ENCODE measurements around the gene FAM124B. TPM values are rescaled to one million over a fixed set of nuclear protein-coding genes. Genes with fewer than 3 reads are reported as not detected.

The FAM124B gene
- total RNA-seq, 1 experiment from 2014 or later, result not detected

DNA sequence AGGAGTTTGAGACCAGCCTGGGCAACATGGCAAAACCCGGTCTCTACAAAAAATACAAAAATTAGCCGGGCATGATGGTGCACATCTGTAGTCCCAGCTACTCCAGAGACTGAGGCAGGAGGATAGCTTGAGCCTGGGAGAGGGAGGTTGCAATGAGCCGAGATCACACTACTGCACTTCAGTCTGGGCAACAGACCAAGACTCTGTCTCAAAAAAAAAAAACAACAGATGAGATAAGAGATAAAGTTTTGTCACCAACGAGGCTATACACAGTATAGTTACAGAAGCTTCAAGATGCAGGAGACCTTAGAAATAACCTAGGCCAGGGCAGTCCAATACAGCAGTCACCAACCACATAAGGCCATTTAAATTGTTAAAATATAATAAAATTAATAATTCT lies 9.4 kb downstream of the FAM124B start:
- no peaks in the 10 kb centered on the region for H3K4me1 ChIP-seq (ENCODE audit: insufficient read depth, low read length)
- no peak overlapping the region for H3K9ac ChIP-seq (ENCODE audit: low read length)
- no peaks in the 10 kb centered on the region for H3K36me3 ChIP-seq (ENCODE audit: low read depth, low read length)
- no peak overlapping the region for H3K4me2 ChIP-seq (ENCODE audit: low read length)
- no peak overlapping the region for H2AFZ ChIP-seq (ENCODE audit: low read length)
- H4K20me1 ChIP-seq (ENCODE audit: low read length), result no peaks in the 10 kb centered on the region
- no peaks in the 10 kb centered on the region for H3K9me2 ChIP-seq (replicated peaks; ENCODE audit: low read length)
- no peak overlapping the region for H3K27ac ChIP-seq (ENCODE audit: low read length)
- TF ChIP-seq, protein P1, sequence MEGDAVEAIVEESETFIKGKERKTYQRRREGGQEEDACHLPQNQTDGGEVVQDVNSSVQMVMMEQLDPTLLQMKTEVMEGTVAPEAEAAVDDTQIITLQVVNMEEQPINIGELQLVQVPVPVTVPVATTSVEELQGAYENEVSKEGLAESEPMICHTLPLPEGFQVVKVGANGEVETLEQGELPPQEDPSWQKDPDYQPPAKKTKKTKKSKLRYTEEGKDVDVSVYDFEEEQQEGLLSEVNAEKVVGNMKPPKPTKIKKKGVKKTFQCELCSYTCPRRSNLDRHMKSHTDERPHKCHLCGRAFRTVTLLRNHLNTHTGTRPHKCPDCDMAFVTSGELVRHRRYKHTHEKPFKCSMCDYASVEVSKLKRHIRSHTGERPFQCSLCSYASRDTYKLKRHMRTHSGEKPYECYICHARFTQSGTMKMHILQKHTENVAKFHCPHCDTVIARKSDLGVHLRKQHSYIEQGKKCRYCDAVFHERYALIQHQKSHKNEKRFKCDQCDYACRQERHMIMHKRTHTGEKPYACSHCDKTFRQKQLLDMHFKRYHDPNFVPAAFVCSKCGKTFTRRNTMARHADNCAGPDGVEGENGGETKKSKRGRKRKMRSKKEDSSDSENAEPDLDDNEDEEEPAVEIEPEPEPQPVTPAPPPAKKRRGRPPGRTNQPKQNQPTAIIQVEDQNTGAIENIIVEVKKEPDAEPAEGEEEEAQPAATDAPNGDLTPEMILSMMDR (conservative IDR thresholded peaks at IDR 0.05; ENCODE audit: low read depth, low read length), result no peak
- TF ChIP-seq EZH2 (IDR thresholded peaks at IDR 0.05; ENCODE audit: low read length, unreplicated experiment), result no peak
- TF ChIP-seq EZH2phosphoT487 (IDR thresholded peaks at IDR 0.05; ENCODE audit: borderline replicate concordance, low read length), result no peak
- intact Hi-C loops (cut with micrococcal nuclease), result no loop called here
- no peak overlapping the region for H3K4me3 ChIP-seq (ENCODE audit: low read length)
- no peaks in the 10 kb centered on the region for H3K79me2 ChIP-seq (ENCODE audit: low read length)
- BruUV-seq (replicated peaks), result no TSS peak
- no peaks in the 10 kb centered on the region for H3K9me3 ChIP-seq (ENCODE audit: low read length)
- ChIA-PET POLR2A (ENCODE audit: unreplicated experiment) (no interaction called here), CTCF (interaction anchor here (0.5 kb wide), 1 partner anchor 595 kb away, joined by 4 read pairs; no protein-coding TSS in a partner anchor)
- DNase-seq (no peak), ATAC-seq (no peak)
- no peaks in the 10 kb centered on the region for H3F3A ChIP-seq (ENCODE audit: low read length, unreplicated experiment)
- no peaks in the 10 kb centered on the region for H3K27me3 ChIP-seq (ENCODE audit: low read length)

GRCh38 chr2:224389317-224389716 lies 12.6 kb downstream of the FAM124B start:
- Histone ChIP-seq H3K27me3 (ENCODE audit: low read length) (no peaks in the 10 kb centered on the region), H3F3A (ENCODE audit: low read length, unreplicated experiment) (no peaks in the 10 kb centered on the region), H4K20me1 (ENCODE audit: low read length) (no peaks in the 10 kb centered on the region), H3K9me3 (ENCODE audit: low read length) (no peaks in the 10 kb centered on the region), H3K27ac (ENCODE audit: low read length) (no peak overlapping the region), H2AFZ (ENCODE audit: low read length) (no peak overlapping the region), H3K4me3 (ENCODE audit: low read length) (no peak overlapping the region), H3K79me2 (ENCODE audit: low read length) (no peaks in the 10 kb centered on the region), H3K9ac (ENCODE audit: low read length) (no peak overlapping the region), H3K4me1 (ENCODE audit: insufficient read depth, low read length) (no peaks in the 10 kb centered on the region), H3K4me2 (ENCODE audit: low read length) (no peak overlapping the region), H3K36me3 (ENCODE audit: low read depth, low read length) (no peaks in the 10 kb centered on the region), H3K9me2 (replicated peaks; ENCODE audit: low read length) (no peaks in the 10 kb centered on the region)
- TF ChIP-seq EZH2phosphoT487 (IDR thresholded peaks at IDR 0.05; ENCODE audit: borderline replicate concordance, low read length) (no peak), EZH2 (IDR thresholded peaks at IDR 0.05; ENCODE audit: low read length, unreplicated experiment) (no peak)
- TF ChIP-seq, protein P1 (conservative IDR thresholded peaks at IDR 0.05; ENCODE audit: low read depth, low read length), result no peak
- no peak for ATAC-seq
- POLR2A ChIA-PET (ENCODE audit: unreplicated experiment), result no interaction called here
- intact Hi-C loops (cut with micrococcal nuclease), result no loop called here
- DNase-seq, result no peak
- CTCF ChIA-PET, result no interaction called here
- no TSS peak for BruUV-seq (replicated peaks)

- DNase-seq, result no peak
- no peaks in the 10 kb centered on the region for H3K9me3 ChIP-seq (ENCODE audit: low read length)
- no peak overlapping the region for H3K27ac ChIP-seq (ENCODE audit: low read length)
- TF ChIP-seq EZH2phosphoT487 (IDR thresholded peaks at IDR 0.05; ENCODE audit: borderline replicate concordance, low read length), result no peak
- TF ChIP-seq, protein P1 (conservative IDR thresholded peaks at IDR 0.05; ENCODE audit: low read depth, low read length), result no peak
- TF ChIP-seq EZH2 (IDR thresholded peaks at IDR 0.05; ENCODE audit: low read length, unreplicated experiment), result no peak
- ChIA-PET CTCF (no interaction called here), POLR2A (ENCODE audit: unreplicated experiment) (no interaction called here)
- H2AFZ ChIP-seq (ENCODE audit: low read length), result no peak overlapping the region
- H3K79me2 ChIP-seq (ENCODE audit: low read length), result no peaks in the 10 kb centered on the region
- H3K9ac ChIP-seq (ENCODE audit: low read length), result no peak overlapping the region
- no peak for ATAC-seq
- no peak overlapping the region for H3K4me3 ChIP-seq (ENCODE audit: low read length)
- no peaks in the 10 kb centered on the region for H3K27me3 ChIP-seq (ENCODE audit: low read length)
- no peaks in the 10 kb centered on the region for H3F3A ChIP-seq (ENCODE audit: low read length, unreplicated experiment)
- H3K36me3 ChIP-seq (ENCODE audit: low read depth, low read length), result no peaks in the 10 kb centered on the region
- BruUV-seq (replicated peaks), result no TSS peak
- intact Hi-C loops (cut with micrococcal nuclease), result no loop called here
- H3K9me2 ChIP-seq (replicated peaks; ENCODE audit: low read length), result no peaks in the 10 kb centered on the region
- H3K4me1 ChIP-seq (ENCODE audit: insufficient read depth, low read length), result 0 out of 2 replicates have a peak, but pooled peaks cover 3% of the 10 kb centered on the region
- H4K20me1 ChIP-seq (ENCODE audit: low read length), result no peaks in the 10 kb centered on the region
- H3K4me2 ChIP-seq (ENCODE audit: low read length), result no peak overlapping the region
These were observed 15.0 kb downstream of the FAM124B start for GRCh38 chr2:224386876-224387275.

All from PC-3 (cell line).